GM13976 (cell line): ENCODE results near the gene SPSB2.
"Not testable (repeated sequence)": the region's sequence is repeated elsewhere in the genome, so short reads cannot be mapped to it uniquely, and the experiment has no call there.

Source experiments
- DNase-seq: peaks from one replicate; pipeline ENCODE4 v3.0.0; 2012; ENCODE audit warnings: low spot score
- in situ Hi-C: fragments of 300-500 bp; cut with MboI; formaldehyde crosslinking; loops from one replicate; pipeline ENCODE4 v1.12.0; 2022; ENCODE audit warnings: low sequenced_read_pairs, mixed read lengths, inconsistent platforms; ENCODE audit not compliant: unreplicated experiment
- TF ChIP-seq, protein P1 (sequence below): IDR thresholded peaks from 2 replicates; pipeline ENCODE4 v1.5.1; 2012; ENCODE audit warnings: borderline replicate concordance, mild to moderate bottlenecking; ENCODE audit not compliant: insufficient read depth; ENCODE audit errors: extremely low read depth, missing control alignments, control extremely low read depth

The SPSB2 gene

DNA sequence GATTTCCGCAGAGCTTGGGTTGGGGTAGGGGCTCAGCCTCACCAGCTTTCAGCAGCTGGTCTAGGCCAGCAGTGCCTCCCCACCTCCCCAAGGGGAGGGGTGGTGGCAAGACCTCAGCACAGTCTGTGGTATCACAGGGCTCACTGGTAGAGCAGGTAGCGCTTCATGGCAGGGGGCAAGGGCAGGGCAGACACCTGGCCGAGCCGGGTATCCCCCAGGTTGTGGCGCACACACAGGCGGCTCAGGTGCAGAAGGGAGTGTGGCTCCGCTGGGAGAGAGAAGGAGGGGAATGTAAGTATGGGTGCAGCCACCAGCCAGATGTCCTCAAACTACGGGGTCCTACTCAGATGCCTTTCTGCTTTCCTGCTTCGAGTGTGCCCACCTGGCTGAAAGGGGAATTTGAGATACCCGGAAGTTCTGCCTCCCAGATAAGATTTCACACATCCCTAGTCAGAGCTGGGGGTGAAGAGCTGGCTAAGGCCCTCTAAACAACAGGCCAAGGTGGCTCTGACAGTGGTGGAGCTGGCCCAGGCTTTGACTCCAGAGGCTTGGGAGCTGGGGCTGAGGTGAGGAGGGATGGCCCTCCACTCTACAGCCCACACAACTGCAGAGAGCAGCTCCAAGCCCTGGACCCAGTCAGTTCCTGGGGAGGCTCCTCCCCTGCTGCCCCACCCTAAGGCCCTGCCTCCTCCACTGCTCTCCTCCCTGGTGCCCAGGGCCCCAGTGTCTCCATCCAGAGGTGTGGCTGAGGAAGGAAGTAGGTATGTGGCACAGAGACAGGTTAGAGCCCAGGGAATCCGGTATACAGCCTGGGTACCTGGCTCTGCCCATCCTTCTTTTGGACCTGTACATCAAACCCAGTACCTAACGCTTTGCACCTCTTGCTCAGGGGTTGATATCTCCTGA lies 1.8 kb downstream of the SPSB2 start:
- TF ChIP-seq, protein P1, sequence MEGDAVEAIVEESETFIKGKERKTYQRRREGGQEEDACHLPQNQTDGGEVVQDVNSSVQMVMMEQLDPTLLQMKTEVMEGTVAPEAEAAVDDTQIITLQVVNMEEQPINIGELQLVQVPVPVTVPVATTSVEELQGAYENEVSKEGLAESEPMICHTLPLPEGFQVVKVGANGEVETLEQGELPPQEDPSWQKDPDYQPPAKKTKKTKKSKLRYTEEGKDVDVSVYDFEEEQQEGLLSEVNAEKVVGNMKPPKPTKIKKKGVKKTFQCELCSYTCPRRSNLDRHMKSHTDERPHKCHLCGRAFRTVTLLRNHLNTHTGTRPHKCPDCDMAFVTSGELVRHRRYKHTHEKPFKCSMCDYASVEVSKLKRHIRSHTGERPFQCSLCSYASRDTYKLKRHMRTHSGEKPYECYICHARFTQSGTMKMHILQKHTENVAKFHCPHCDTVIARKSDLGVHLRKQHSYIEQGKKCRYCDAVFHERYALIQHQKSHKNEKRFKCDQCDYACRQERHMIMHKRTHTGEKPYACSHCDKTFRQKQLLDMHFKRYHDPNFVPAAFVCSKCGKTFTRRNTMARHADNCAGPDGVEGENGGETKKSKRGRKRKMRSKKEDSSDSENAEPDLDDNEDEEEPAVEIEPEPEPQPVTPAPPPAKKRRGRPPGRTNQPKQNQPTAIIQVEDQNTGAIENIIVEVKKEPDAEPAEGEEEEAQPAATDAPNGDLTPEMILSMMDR = no peak
- in situ Hi-C loops = no loop called here
- DNase-seq = peak; percentile 60

DNA sequence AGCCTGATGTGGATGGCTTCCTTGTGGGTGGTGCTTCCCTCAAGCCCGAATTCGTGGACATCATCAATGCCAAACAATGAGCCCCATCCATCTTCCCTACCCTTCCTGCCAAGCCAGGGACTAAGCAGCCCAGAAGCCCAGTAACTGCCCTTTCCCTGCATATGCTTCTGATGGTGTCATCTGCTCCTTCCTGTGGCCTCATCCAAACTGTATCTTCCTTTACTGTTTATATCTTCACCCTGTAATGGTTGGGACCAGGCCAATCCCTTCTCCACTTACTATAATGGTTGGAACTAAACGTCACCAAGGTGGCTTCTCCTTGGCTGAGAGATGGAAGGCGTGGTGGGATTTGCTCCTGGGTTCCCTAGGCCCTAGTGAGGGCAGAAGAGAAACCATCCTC lies 2.8 kb downstream of the SPSB2 start:
- DNase-seq, in situ Hi-C loops: not testable (repeated sequence)

DNA sequence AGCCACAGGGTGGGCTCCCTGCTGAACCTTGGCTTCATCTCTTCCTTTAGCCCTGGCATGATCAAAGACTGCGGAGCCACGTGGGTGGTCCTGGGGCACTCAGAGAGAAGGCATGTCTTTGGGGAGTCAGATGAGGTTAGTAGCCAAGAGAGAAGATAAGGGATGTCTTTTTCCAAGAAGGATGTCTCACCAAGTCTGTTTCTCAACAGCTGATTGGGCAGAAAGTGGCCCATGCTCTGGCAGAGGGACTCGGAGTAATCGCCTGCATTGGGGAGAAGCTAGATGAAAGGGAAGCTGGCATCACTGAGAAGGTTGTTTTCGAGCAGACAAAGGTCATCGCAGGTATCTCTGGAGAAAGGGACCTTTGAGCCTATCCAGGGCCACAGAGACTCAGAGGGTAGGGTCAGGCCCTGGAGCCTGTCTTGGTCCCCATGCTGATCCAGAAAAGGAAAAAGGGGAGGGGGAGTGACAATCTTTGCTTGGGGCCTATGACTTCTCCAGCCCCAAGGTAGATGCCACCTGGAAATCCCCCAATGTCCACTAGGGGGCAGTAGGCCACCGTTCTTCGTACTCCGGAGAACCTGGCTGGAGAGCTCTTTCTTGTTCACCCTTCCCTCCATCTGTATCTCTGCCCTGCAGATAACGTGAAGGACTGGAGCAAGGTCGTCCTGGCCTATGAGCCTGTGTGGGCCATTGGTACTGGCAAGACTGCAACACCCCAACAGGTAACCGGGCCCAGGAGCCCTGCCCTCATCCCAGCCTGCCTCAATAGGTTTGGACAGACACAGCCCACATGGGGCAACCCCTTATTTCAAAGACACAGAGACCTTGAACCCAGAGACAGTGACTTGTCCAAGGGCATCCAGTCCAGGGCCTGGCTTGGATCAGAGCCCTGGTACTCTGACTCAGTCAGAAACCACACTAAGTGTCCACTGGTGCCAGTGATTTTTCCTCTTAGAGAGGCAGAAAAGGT lies 3.8 kb downstream of the SPSB2 start:
- TF ChIP-seq, protein P1 = peak; percentile 80
- in situ Hi-C loops = no loop called here
- DNase-seq = peak; percentile 75

DNA sequence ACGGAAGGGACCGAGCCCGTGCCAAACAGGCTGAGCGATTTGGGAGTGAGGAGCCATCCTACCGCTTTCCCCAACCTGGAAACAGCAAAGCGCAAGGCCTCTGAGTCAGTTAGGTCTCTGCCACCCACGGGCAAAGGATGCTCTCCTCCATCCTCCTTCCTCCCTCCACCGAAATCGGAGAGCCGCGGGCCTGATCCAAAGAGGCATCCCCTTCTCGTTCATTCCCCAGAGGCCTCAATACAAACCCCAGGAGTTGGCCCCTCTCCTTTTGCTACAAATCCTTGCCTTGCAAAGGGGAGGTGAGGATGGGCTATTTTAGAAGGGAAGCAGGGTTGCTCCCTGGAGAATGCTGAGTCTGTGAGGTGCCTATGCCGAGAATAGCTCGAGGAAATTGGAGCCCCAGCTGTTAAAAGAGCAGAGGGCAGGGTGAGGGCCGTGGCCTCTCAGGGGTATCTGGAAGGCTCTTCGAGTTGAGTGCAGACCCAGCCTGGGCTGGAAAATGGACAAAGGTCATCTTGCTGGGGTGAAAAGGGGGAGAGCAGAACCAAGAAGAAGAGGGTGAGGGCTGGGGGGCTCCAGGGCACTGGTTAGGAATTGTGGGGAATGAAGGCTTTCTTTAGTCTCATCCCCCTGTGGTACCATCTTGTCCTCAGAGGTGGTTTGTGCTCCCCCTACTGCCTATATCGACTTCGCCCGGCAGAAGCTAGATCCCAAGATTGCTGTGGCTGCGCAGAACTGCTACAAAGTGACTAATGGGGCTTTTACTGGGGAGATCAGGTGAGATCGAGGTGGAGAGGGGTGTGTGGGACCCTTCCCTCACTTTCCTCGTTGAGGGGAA lies 4.7 kb downstream of the SPSB2 start:
- TF ChIP-seq, protein P1 = no peak
- DNase-seq = no peak
- in situ Hi-C loops = no loop called here

DNA sequence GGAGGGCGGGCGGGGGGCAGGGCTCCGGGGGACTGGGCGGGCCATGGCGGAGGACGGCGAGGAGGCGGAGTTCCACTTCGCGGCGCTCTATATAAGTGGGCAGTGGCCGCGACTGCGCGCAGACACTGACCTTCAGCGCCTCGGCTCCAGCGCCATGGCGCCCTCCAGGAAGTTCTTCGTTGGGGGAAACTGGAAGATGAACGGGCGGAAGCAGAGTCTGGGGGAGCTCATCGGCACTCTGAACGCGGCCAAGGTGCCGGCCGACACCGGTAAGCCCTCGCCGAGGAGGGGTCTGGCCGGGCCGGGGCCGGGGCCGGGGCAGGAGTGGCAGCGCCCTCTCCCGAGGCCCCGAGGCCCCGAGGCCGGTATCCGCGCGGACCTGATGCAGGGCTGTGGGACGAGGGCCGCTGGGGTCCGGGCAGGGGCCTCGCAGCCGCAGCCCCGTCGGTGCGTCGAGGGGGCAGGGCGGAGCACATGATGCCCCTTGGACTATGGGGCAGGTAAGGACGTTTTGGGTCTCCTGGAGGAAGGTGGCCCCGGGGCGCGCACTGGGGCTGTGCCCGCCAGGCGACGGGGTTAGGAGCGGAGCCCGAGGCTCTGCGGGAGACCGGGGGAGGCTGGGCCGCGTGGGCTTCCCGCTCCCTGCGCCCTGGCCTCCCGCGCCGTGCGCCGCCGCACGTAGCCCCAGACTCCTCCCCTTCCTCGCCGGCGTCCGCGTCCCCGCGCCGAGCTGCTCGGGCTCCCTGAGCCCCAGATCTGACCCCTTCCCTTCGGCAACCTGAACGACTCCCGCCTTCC lies 5.5 kb downstream of the SPSB2 start, which contains the start of gene TPI1:
TSS of gene TPI1 (plus strand) at position 119 of the 798 bp plus-strand sequence. CDS start at position 155, 36 bp downstream.
- TF ChIP-seq, protein P1 = no peak
- in situ Hi-C loops = no loop called here

DNA sequence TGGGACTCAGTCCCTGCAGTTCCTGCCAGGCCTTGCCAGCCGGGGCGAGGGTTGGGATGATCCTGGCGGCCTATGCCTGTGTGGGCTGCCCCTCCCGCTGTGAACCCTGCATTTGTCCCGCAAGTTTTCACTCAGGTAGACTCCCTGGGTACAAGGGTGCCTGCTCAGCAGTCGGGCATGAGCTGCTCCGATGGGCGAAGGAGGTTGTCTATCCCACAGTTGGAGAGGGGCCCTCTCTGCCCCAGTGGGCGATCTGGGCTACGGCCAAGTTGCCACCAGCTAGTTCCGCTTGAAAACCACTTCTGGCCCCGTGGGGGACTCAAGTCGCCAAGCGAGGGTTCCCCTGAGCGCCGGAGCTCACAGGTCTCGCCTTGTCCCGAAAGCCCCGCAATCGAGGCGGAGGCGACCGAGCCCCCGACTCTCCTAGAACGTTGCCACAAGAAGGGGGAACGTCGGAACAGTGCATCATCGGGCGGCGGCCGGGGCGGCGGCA lies 6.1 kb downstream of the SPSB2 start:
- in situ Hi-C loops = no loop called here
- DNase-seq = no peak
- TF ChIP-seq, protein P1 = no peak

More for the DNA sequence above, 5.5 kb downstream of the SPSB2 start, which contains the start of gene TPI1:
- DNase-seq = peak; percentile 98
